Measurements from ENCODE around the gene NR1H4.

Gene NR1H4

DNA sequence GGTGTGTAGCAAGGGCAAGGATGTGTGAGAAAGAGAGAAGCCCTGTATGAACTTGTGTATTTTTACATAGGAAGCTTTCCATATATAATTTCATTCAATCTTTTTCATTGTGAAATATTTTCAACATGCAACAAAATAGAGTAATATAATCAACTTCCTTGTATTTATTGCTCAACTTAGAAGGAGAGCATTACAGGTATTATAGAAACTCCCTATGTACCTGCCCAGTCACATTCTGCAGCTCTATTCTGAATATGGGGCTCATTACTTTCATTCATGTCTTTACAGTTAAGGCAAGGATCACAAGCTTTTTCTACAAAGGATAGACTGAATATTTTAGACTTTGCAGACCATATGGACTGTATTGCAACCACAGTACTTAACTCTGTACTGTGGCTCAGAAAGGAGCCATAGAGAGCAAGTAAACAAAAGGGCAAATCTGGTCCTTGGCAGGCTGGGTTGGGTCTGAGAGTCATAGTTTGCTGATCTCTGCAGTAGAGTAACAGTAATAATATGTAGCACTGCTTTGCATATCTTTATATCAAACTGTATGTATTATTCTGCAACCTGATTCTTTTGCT is 11.3 kb downstream of the NR1H4 start:
- no peak overlapping the region for H3K4me3 ChIP-seq (ENCODE audit: low read depth, low read length)
- TF ChIP-seq SALL2 (tag by site-specific recombination; IDR thresholded peaks at IDR 0.05; ENCODE audit: borderline replicate concordance) (no peak), ZFP3 (tag by site-specific recombination; IDR thresholded peaks at IDR 0.05; ENCODE audit: low read depth) (no peak), ZNF707 (tag by site-specific recombination; IDR thresholded peaks at IDR 0.05) (no peak), ZNF10 (tag by site-specific recombination; IDR thresholded peaks at IDR 0.05) (no peak), ZNF560 (tag by site-specific recombination; IDR thresholded peaks at IDR 0.05; ENCODE audit: borderline replicate concordance) (no peak), ZNF146 (tag by site-specific recombination; IDR thresholded peaks at IDR 0.05) (no peak), PATZ1 (tag by site-specific recombination; IDR thresholded peaks at IDR 0.05) (no peak), ZNF555 (tag by site-specific recombination; conservative IDR thresholded peaks at IDR 0.05) (no peak), SCRT2 (tag by site-specific recombination; IDR thresholded peaks at IDR 0.05) (no peak), ZNF138 (tag by site-specific recombination; IDR thresholded peaks at IDR 0.05; ENCODE audit: borderline replicate concordance) (no peak), SP2 (tag by site-specific recombination; IDR thresholded peaks at IDR 0.05) (no peak), ZIC2 (tag by site-specific recombination; IDR thresholded peaks at IDR 0.05) (no peak), SCRT1 (tag by site-specific recombination; IDR thresholded peaks at IDR 0.05; ENCODE audit: borderline replicate concordance) (no peak), ZBTB17 (tag by site-specific recombination; IDR thresholded peaks at IDR 0.05) (no peak), ZNF324 (tag by site-specific recombination; IDR thresholded peaks at IDR 0.05) (no peak), ZNF280D (tag by site-specific recombination; IDR thresholded peaks at IDR 0.05) (no peak), KLF10 (tag by site-specific recombination; IDR thresholded peaks at IDR 0.05) (no peak)
- TF ChIP-seq, protein P1, sequence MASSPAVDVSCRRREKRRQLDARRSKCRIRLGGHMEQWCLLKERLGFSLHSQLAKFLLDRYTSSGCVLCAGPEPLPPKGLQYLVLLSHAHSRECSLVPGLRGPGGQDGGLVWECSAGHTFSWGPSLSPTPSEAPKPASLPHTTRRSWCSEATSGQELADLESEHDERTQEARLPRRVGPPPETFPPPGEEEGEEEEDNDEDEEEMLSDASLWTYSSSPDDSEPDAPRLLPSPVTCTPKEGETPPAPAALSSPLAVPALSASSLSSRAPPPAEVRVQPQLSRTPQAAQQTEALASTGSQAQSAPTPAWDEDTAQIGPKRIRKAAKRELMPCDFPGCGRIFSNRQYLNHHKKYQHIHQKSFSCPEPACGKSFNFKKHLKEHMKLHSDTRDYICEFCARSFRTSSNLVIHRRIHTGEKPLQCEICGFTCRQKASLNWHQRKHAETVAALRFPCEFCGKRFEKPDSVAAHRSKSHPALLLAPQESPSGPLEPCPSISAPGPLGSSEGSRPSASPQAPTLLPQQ (tag by site-specific recombination; IDR thresholded peaks at IDR 0.05), result no peak
- TF ChIP-seq, protein P2, sequence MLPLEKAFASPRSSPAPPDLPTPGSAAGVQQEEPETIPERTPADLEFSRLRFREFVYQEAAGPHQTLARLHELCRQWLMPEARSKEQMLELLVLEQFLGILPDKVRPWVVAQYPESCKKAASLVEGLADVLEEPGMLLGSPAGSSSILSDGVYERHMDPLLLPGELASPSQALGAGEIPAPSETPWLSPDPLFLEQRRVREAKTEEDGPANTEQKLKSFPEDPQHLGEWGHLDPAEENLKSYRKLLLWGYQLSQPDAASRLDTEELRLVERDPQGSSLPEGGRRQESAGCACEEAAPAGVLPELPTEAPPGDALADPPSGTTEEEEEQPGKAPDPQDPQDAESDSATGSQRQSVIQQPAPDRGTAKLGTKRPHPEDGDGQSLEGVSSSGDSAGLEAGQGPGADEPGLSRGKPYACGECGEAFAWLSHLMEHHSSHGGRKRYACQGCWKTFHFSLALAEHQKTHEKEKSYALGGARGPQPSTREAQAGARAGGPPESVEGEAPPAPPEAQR (tag by site-specific recombination; IDR thresholded peaks at IDR 0.05), result no peak
- H3K9me3 ChIP-seq (ENCODE audit: control insufficient read depth, insufficient read depth, low read depth, low read length), result no peaks in the 10 kb centered on the region
- no peaks in the 10 kb centered on the region; the same call in 1 of the 2 replicates for H3K4me1 ChIP-seq (ENCODE audit: control insufficient read depth, insufficient read depth, low read length)
- H3K27ac ChIP-seq (ENCODE audit: extremely low read depth, low read depth, low read length), result no peak overlapping the region
- H3K36me3 ChIP-seq (ENCODE audit: control insufficient read depth in 2 of 2, insufficient read depth in 1 of 2, low read length in 2 of 2), result no peaks in the 10 kb centered on the region
- CTCF ChIA-PET, result interaction anchor here (0.6 to 0.7 kb wide), 3 partner anchors 83 to 1110 kb away, joined by 3 to 5 read pairs (median 4); no protein-coding TSS in a partner anchor
- POLR2A ChIA-PET, result no interaction called here

Data from HEK293 (cell line).